Lung microvascular endothelial cell (primary cell): ENCODE measurements around the gene KCNAB2. TPM values are rescaled to one million over a fixed set of nuclear protein-coding genes. Genes with fewer than 3 reads are reported as not detected.

ENCODE experiments used
- DNase-seq, 2 donors: peaks; one replicate each; pipeline versions ENCODE4 v3.0.0 to v3.0.0-alpha.2; 2010; ENCODE audit warnings: low read depth in 2 of 2
- total RNA-seq: library from RNA; depleted of rRNA; stranded (reverse); fragments of >200 nt; gene quantifications from 2 replicates; pipeline ENCODE4 v1.2.1, GENCODE V29; 2014

KCNAB2 gene
- total RNA-seq, 1 donor from 2014 or later, result 0.99 TPM

DNA sequence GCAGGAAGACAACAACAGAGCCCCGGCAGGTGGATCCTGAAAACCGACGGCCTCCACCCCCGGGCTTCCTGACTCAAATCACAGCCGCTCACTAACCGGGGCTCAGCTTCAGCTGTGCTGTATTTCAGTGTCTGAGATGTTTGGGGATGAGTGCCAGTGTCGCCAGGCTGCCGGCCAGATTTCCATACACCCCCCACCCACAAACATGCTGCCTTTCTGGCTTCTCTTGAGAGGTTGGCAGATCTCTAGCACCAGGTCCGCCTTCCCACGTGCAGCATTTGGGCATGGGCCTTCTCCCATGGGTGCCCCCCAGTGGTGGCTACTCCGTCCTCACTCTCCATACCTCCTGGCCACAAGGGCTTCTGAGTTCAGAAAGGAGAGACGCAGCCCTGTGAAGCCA, 34.8 kb downstream of the KCNAB2 start:
- DNase-seq, result peak; percentile 29 to 47

DNA sequence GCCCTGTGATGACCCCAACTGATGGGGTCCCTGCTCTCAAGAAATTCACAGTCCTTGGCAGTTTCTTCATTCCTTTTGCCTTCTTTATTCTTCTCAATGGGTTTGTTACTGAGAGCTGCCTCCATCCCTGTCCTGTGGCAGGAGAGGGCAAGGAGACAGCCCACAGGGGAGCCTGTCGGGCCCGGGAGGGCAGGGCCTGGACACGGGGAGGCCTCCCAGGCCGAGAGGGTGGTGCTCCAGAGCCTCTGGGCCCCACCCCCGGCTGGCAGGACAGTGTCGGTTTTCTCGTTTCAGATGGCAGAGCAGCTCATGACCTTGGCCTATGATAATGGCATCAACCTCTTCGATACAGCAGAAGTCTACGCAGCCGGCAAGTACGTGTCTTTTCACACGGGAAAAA, 36.2 kb downstream of the KCNAB2 start:
- no peak for DNase-seq

GRCh38 chr1:6082430-6082971, 36.8 kb downstream of the KCNAB2 start:
- DNase-seq, result peak in 1 of 2 donors; percentile 23

- DNase-seq, result no peak
These were observed 37.7 kb downstream of the KCNAB2 start for GRCh38 chr1:6083385-6083784.

- DNase-seq, result no peak
These were observed 38.2 kb downstream of the KCNAB2 start for GRCh38 chr1:6083801-6084446.

- no peak for DNase-seq
These were observed 39.2 kb downstream of the KCNAB2 start for GRCh38 chr1:6084781-6085495.

DNA sequence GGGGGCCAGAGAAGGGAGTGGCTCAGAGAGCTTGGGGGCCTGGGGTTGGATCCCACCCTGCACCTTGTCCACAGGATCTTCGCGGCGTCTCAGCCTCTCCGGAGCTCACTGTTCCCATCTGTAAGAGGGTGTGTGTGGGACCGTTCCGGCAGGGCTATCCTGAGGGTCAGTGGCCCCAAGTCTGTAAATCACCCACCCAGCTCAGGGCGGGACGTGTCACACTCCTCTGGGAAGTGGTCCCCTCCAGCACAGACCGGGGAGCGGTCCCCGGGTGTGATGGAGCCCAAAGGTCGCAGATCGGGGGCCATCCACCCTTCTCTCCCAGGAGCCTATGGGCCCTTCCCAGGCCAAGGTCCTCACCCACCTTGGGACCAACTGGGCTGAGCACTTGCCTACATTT, 40.0 kb downstream of the KCNAB2 start:
- no peak for DNase-seq

GRCh38 chr1:6086358-6086757, 40.7 kb downstream of the KCNAB2 start:
- no peak for DNase-seq

DNA sequence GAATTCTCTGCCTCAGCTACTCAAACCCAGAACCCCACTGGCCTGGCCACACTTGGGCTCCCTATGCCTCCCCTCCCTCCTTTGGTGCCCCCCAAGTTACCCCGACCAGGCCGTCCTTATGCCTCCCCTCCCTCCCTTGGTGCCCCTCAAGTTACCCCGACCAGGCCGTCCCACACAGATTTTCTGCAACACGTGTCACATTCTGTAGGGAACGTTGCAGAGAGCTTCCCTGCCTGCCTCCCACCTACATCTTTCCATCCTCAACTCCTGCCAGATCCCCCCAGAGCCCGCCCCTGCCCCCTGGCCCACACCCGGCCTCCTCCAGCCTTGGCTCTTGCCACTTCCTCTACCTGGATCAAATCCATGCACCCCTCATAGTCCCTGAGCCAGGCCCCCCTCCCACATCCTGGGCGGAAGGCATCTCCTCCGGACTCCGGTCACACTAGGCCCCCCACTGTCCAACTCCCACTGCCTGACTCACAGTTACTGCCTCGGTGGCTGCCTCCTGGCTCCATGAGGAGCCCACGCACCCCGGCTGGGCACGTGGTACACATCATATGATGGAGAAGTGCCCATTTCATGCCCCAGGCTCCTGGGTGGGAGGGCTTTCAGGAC, 41.2 kb downstream of the KCNAB2 start:
- no peak for DNase-seq

GRCh38 chr1:6087377-6087772, 41.7 kb downstream of the KCNAB2 start:
- DNase-seq, result no peak

DNA sequence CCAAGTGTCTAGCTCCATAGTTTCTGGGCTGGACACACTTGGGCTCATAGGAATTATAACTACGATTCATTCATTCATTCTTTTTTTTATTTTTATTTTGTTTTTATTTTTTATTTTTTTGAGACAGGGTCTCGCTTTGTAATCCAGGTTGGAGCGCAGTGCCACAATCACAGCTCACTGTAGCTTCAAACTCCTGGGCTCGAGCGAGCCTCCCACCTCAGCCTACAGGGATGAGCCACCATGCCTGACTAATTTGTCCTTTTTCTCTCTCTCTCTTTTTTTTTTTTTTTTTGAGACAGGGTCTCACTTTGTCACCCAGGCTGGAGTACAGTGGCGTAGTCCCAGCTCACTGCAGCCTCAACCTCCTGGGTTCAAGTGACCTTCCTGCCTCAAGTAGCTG, 42.3 kb downstream of the KCNAB2 start:
- no peak for DNase-seq

GRCh38 chr1:6088956-6089355, 43.3 kb downstream of the KCNAB2 start:
- no peak for DNase-seq

DNA sequence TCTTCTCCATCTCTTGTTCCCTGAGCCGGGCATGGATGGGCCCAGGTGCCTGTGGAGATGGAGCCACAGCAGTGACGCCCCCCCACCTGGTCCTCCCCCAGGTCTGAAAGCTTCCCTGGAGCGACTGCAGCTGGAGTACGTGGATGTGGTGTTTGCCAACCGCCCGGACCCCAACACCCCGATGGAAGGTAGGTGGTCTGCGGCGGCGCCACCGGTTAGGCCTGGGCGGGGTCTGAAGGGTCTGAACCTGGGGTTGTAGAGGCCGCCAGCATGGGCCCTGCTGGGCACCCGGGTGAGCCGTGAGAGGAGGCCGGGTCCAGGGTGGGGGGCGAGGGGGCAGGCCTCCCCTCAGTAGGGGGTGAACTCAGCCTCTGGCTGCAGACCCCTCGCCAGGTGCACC, 44.6 kb downstream of the KCNAB2 start:
- DNase-seq, result no peak

GRCh38 chr1:6090996-6091822, 45.5 kb downstream of the KCNAB2 start:
- DNase-seq, result no peak

DNA sequence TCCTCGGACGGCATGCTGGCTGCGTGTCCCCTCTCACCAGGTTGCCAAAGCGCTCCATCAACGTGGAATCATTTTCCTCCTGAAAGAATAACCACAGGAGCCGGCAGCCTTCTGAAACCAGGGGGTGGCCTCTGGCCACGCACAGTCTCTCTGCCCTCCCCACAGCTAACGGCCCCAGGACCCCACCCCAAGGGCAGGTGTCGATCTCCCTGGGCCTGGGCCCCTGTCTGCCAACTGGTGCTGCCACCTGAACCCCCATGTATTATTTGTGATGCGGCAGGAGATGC, 46.1 kb downstream of the KCNAB2 start:
- no peak for DNase-seq

DNA sequence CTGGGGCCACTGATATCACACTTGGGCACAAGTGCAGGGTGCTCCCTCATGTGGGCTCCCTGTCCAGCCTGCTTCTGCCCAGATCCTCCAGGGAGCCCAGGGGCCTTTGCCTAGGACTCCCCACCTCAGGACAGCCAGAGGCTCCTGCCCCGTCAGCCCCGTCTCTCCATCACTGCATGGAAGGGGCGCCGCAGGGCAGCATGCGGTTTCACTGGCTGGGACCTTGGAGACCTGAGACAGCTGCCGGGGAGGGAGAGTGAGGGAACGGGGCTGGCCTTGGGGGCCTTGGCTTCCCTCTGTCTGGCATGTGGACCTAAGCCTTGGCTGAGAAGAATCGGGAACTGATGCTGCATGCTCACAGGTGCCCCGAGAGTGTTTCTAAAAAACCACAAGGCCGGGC, 46.5 kb downstream of the KCNAB2 start:
- DNase-seq, result no peak

GRCh38 chr1:6093071-6093470, 47.4 kb downstream of the KCNAB2 start:
- DNase-seq, result no peak

DNA sequence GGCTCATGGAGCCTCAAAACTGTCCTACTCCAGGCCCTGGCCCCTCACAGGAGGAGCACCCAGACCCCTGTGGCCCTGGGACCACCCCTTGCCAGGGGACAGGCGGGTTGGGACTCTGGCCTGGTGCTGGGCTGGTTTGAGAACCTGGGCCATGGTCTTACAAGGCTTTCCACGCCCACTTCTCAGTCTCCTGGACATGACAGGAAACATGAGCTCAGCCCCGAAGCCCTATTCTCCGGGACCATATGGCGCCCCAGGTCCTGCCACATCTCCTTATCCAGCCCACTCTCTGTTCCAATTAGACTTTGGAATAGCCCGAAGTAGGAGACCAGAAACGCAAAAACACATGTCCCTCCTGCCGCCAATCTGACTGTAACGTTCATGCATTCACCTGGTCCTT, 47.9 kb downstream of the KCNAB2 start:
- no peak for DNase-seq

GRCh38 chr1:6094246-6094645, 48.6 kb downstream of the KCNAB2 start:
- DNase-seq, result no peak

GRCh38 chr1:6094801-6095505, 49.3 kb downstream of the KCNAB2 start:
- DNase-seq, result no peak

DNA sequence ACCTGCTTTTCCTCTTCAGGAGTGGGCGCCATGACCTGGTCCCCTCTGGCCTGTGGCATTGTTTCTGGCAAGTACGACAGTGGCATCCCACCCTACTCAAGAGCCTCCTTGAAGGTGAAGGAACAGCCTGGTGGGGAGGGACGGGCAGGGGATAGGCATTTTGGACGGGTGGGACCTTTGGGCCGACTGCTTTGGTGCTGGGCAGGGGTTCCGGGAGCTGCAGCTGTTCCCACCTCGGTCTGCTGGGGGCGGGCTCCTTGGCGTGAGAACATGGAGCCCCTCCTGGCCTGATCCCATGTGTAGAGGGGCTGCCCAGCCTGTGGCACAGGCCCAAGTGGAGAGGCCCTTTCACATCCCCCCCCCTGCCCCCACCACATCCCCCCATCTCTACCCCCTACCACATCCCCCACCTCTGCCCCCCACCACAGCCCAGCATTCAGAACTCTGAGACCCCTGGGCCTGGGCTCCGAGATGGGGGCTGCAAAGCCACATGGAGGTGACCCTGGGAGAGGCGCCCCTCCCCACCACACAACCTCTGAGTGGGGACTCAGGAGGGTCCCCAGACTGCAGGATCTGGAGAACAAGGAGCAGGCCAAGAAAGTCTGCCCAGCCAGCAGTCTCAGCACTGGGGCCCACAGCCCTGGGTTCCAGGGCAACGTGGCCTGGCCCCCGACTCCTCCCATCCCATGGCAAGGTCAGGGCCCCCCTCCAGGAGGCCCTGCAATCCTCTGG, 50.0 kb downstream of the KCNAB2 start:
- no peak for DNase-seq
